NT2/D1 (cell line): ENCODE results near the gene TOR2A.

ENCODE experiments used
- DNase-seq: peaks from one replicate; pipeline ENCODE4 v3.0.0-alpha.2; 2011; ENCODE audit warnings: low read depth, low spot score
- H3K27me3 ChIP-seq: 2 replicates; pipeline ENCODE4 v1.6.0; 2011; ENCODE audit warnings: mild to moderate bottlenecking; ENCODE audit not compliant: insufficient read length, insufficient read depth
- H3K36me3 ChIP-seq: 2 replicates; pipeline ENCODE4 v1.6.1; 2011; ENCODE audit warnings: mild to moderate bottlenecking, low read length, mixed read lengths; ENCODE audit not compliant: insufficient read depth, insufficient read length
- H3K4me1 ChIP-seq: 2 replicates; pipeline ENCODE4 v1.5.1; 2011; ENCODE audit not compliant: insufficient read depth, insufficient read length
- H3K4me3 ChIP-seq: 2 replicates; pipeline ENCODE4 v1.5.1; 2011; ENCODE audit warnings: low read depth; ENCODE audit not compliant: insufficient read length
- H3K9ac ChIP-seq: 2 replicates; pipeline ENCODE4 v1.6.0; 2011; ENCODE audit warnings: low read depth; ENCODE audit not compliant: insufficient read length
- H3K9me3 ChIP-seq: 2 replicates; pipeline ENCODE4 v1.5.1; 2011; ENCODE audit warnings: mild to moderate bottlenecking, low read length; ENCODE audit not compliant: insufficient read depth
- SUZ12 ChIP-seq: IDR thresholded peaks from 2 replicates; pipeline ENCODE4 v1.6.1; 2011; ENCODE audit not compliant: insufficient read length, insufficient read depth; ENCODE audit errors: extremely low read depth
- YY1 ChIP-seq: IDR thresholded peaks from 2 replicates; pipeline ENCODE4 v1.6.1; 2011; ENCODE audit not compliant: insufficient read length, insufficient read depth
- ZNF274 ChIP-seq: IDR thresholded peaks from 2 replicates; pipeline ENCODE4 v1.6.1; 2011; ENCODE audit warnings: mild to moderate bottlenecking, low read depth, low read length

Gene TOR2A

DNA sequence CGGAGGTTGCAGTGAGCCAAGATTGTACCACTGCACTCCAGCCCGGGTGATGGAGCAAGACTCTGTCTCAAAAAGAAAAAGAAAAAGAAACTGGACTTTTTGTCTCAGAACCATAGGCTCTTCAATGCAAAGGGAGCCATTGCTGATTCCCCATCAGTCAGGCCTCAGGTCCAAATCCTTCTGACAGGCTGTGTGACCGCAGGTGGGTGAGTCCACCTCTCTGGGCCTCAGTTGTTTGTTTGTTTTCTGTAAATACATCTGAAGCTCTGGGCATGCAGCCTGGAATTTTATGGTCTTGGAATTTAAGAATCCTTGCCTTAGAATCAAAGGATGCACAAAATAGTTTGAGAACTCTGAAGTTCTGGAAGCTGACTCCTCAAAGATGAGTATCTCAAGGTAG is 21.1 kb upstream of the TOR2A start:
- DNase-seq = no peak
- H3K4me3 ChIP-seq = no peak overlapping the region
- H3K9ac ChIP-seq = no peak overlapping the region
- H3K4me1 ChIP-seq = peaks cover 10% of the 10 kb centered on the region
- H3K36me3 ChIP-seq = no peaks in the 10 kb centered on the region
- H3K9me3 ChIP-seq = no peaks in the 10 kb centered on the region
- H3K27me3 ChIP-seq = peaks cover 50% of the 10 kb centered on the region
- TF ChIP-seq ZNF274 (no peak), YY1 (no peak), SUZ12 (no peak)

GRCh38 chr9:127755061-127756060 is 20.3 kb upstream of the TOR2A start:
- H3K36me3 ChIP-seq = peaks cover 8% of the 10 kb centered on the region
- TF ChIP-seq ZNF274 (no peak), SUZ12 (no peak), YY1 (no peak)
- peaks cover 52% of the 10 kb centered on the region for H3K27me3 ChIP-seq
- peak overlapping the region; percentile 69 for H3K4me3 ChIP-seq
- no peak for DNase-seq
- H3K9ac ChIP-seq = peak overlapping the region; percentile 64
- H3K9me3 ChIP-seq = no peaks in the 10 kb centered on the region
- H3K4me1 ChIP-seq = peaks cover 10% of the 10 kb centered on the region

- Histone ChIP-seq H3K4me3 (peak overlapping the region; percentile 69), H3K9me3 (no peaks in the 10 kb centered on the region), H3K27me3 (peaks cover 52% of the 10 kb centered on the region), H3K4me1 (peaks cover 10% of the 10 kb centered on the region), H3K9ac (peak overlapping the region; percentile 64), H3K36me3 (peaks cover 15% of the 10 kb centered on the region)
- no peak for TF ChIP-seq ZNF274
- TF ChIP-seq SUZ12 = no peak
- TF ChIP-seq YY1 = no peak
- peak; percentile 52 for DNase-seq
These were observed 19.3 kb upstream of the TOR2A start for GRCh38 chr9:127754099-127755060.

DNA sequence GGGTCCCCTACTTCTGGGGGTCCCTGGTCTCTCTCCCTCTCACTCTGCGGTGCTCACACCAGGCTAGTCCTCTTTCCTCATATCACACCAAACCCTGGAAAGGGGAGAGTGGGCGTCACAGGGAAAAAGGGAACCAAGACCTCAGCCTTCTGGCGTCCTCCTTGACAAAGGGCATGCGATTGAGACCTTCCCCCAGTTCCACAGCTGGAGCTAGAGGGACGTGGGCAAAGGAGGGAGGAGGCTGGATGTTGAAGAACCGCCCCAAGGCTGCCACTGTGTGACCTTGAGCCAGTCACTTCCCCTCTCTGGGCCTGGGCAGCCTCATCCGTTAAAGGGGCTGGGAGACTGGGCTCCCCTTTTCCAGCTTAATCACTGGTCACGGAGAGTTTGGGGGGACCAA is 18.5 kb upstream of the TOR2A start:
- peak overlapping the region; percentile 32 for H3K9ac ChIP-seq
- no peak for DNase-seq
- peaks cover 23% of the 10 kb centered on the region for H3K36me3 ChIP-seq
- H3K9me3 ChIP-seq = no peaks in the 10 kb centered on the region
- TF ChIP-seq ZNF274 = no peak
- no peak for TF ChIP-seq SUZ12
- no peak for TF ChIP-seq YY1
- peaks cover 8% of the 10 kb centered on the region for H3K4me1 ChIP-seq
- peaks cover 52% of the 10 kb centered on the region for H3K27me3 ChIP-seq
- no peak overlapping the region for H3K4me3 ChIP-seq

- Histone ChIP-seq H3K4me1 (peaks cover 6% of the 10 kb centered on the region), H3K36me3 (peaks cover 27% of the 10 kb centered on the region), H3K4me3 (no peak overlapping the region), H3K27me3 (peaks cover 52% of the 10 kb centered on the region), H3K9ac (no peak overlapping the region), H3K9me3 (no peaks in the 10 kb centered on the region)
- TF ChIP-seq ZNF274 = no peak
- TF ChIP-seq YY1 = no peak
- no peak for TF ChIP-seq SUZ12
- DNase-seq = no peak
These were observed 18.1 kb upstream of the TOR2A start for GRCh38 chr9:127753148-127753547.

DNA sequence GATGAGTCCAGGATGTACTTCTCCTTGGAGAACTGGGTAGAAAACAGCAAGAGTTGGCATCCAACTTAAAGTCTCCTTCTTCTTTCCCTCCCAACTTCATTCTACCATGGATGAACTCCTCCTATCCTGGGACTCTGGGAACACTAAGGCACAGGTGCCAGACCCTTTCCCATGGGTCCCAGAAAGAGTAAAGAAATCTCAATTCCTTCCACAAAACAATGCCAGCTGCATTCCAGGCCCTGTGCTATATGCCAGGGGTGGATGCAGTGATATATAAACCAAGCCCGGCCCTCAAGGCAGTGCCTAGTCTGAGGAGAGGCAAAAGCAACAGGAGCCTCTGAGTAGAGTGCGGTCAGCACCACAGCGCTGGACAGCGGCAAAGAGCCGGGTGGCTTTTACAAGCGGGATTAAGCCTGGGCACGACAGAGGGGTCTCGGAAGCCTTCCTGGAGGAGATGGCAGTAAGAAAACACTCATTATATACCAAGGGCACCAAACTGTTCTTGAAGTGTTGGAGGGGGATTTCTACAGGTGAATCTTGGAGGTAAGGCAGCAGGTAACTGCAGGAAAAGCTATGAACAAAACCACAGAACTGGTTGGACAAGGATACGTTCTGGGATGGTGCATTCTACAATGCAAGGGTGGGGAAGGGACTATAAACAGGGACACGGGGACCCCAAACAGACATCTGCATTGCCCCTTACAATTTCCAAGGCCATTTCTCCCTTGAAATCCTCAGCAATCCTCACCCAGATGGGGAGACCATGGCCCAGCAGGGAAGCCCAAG is 16.4 kb upstream of the TOR2A start:
- peaks cover 51% of the 10 kb centered on the region for H3K27me3 ChIP-seq
- peaks cover 34% of the 10 kb centered on the region for H3K36me3 ChIP-seq
- H3K9ac ChIP-seq = no peak overlapping the region
- H3K4me1 ChIP-seq = peaks cover 6% of the 10 kb centered on the region
- no peak overlapping the region for H3K4me3 ChIP-seq
- TF ChIP-seq ZNF274 (no peak), SUZ12 (no peak), YY1 (no peak)
- no peaks in the 10 kb centered on the region for H3K9me3 ChIP-seq
- DNase-seq = no peak
